Lower leg skin (tissue), 4 donors: ENCODE data around the gene NPFFR2. TPM values are rescaled to one million over a fixed set of nuclear protein-coding genes. Genes with fewer than 3 reads are reported as not detected.
"Not testable (repeated sequence)": the region's sequence is repeated elsewhere in the genome, so short reads cannot be mapped to it uniquely, and the experiment has no call there.

Source experiments
- DNase-seq, 2 donors: peaks; one replicate each; pipeline ENCODE4 v3.0.0-alpha.2; 2019; ENCODE audit warnings: low spot score in 2 of 2
- H3K4me3 ChIP-seq: fragments of 200-600 bp; sonication (generic); 2 replicates; pipeline ENCODE4 v1.5.1; 2017; ENCODE audit warnings: mild to moderate bottlenecking, low read depth; ENCODE audit not compliant: poor library complexity, severe bottlenecking
- CTCF ChIP-seq, 3 donors: fragments of 450-650 bp; IDR thresholded peaks; one replicate each; pipeline ENCODE4 v1.5.1; 2016; ENCODE audit warnings: antibody characterized with exemption in 3 of 3, mild to moderate bottlenecking in 3 of 3, moderate library complexity in 2 of 3
- POLR2A ChIP-seq, 2 donors: fragments of 450-650 bp; IDR thresholded peaks; one replicate each; pipeline ENCODE4 v1.6.1; 2016 to 2017; ENCODE audit warnings: antibody characterized with exemption in 2 of 2, mild to moderate bottlenecking in 1 of 2, moderate library complexity in 1 of 2
- WGBS, 2 donors: methylation state at CpG; one replicate each; pipeline ENCODE4 v1.1.5; 2018; 5-methylcytosine and 5-hydroxymethylcytosine counted together
- intact Hi-C: fragments of 100-400 bp; cut with DNase I; formaldehyde crosslinking; loops from one replicate; pipeline ENCODE4 v1.15.0; 2023; ENCODE audit warnings: low total_unique reads
- total RNA-seq, 4 donors: library from RNA; depleted of rRNA; stranded (reverse); fragments of >200 nt; gene quantifications; one replicate each; pipeline ENCODE4 v1.1.0, GENCODE V29; 2016

Gene NPFFR2
- total RNA-seq, 4 donors from 2014 or later, result not detected

- 62 to 68% methylated on average over 2 of the region's 2 CpGs for WGBS, 2 donors
- TF ChIP-seq POLR2A (IDR thresholded peaks at IDR 0.05), result no peak
- TF ChIP-seq CTCF (IDR thresholded peaks at IDR 0.05), result no peak
- DNase-seq, result no peak
- no peak overlapping the region for H3K4me3 ChIP-seq
- intact Hi-C loops, result no loop called here
Measured at GRCh38 chr4:72144241-72144640, 112.4 kb downstream of the NPFFR2 start.

DNA sequence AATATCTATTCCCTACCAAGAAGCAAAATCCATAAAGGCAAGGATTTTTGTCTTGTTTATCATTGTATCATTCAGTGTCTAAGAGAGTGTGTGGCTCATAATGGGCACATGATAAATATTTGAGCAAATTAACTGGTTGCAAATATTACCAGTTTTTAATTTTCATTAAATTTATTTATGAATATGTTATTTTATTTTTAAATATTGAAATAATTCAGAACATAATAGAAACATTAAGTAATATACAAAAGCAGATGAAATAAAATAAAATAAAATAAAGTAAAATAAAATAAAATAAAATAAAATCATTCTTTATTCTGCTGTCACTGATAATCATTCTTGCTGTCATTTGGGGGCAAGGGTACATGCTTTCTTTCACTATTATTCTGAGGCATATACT lies 120.9 kb downstream of the NPFFR2 start:
- intact Hi-C loops, result no loop called here
- DNase-seq, result no peak
- no peak overlapping the region for H3K4me3 ChIP-seq
- TF ChIP-seq CTCF (IDR thresholded peaks at IDR 0.05), result no peak
- no peak for TF ChIP-seq POLR2A (IDR thresholded peaks at IDR 0.05)

- WGBS, 2 donors, result 36 to 49% methylated on average over 8 of the region's 8 CpGs
- intact Hi-C loops, result not testable (repeated sequence)
Measured at GRCh38 chr4:72153634-72154033, 121.8 kb downstream of the NPFFR2 start.

GRCh38 chr4:72169285-72169684 lies 137.5 kb downstream of the NPFFR2 start:
- DNase-seq, intact Hi-C loops, H3K4me3 ChIP-seq: not testable (repeated sequence)
- 95% methylated on average over 14 of the region's 14 CpGs for WGBS, 2 donors

More at GRCh38 chr4:72153634-72154033, 121.8 kb downstream of the NPFFR2 start:
- H3K4me3 ChIP-seq, DNase-seq: not testable (repeated sequence)

DNA sequence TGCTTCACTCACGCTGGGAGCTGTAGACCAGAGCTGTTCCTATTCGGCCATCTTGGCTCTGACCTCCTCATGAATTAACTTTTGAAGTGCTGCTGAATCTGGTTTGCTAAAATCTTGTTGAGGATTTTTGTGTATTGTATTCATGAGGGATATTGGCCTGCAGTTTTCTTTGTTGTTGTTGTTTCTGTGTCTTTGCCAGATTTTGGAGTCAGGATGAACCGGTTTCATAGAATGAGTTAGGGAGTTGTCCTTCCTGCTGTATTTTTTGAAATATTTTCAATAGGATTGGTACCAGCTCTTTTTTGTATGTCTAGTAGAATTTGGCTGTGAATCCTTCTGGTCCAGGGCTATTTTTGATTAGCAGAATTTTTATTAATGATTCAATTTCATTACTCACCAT lies 138.1 kb downstream of the NPFFR2 start:
- WGBS, 2 donors, result 81 to 90% methylated on average over 3 of the region's 3 CpGs
- intact Hi-C loops, result no loop called here
- DNase-seq, result no peak
- TF ChIP-seq CTCF (IDR thresholded peaks at IDR 0.05), result no peak
- no peak for TF ChIP-seq POLR2A (IDR thresholded peaks at IDR 0.05)
- H3K4me3 ChIP-seq, result no peak overlapping the region

GRCh38 chr4:72171761-72172160 lies 140.0 kb downstream of the NPFFR2 start:
- no peak overlapping the region for H3K4me3 ChIP-seq
- no peak for DNase-seq
- TF ChIP-seq CTCF (IDR thresholded peaks at IDR 0.05) (no peak), POLR2A (IDR thresholded peaks at IDR 0.05) (no peak)
- intact Hi-C loops, result no loop called here
- WGBS, 2 donors, result 33 to 41% methylated on average over 1 of the region's 1 CpG

DNA sequence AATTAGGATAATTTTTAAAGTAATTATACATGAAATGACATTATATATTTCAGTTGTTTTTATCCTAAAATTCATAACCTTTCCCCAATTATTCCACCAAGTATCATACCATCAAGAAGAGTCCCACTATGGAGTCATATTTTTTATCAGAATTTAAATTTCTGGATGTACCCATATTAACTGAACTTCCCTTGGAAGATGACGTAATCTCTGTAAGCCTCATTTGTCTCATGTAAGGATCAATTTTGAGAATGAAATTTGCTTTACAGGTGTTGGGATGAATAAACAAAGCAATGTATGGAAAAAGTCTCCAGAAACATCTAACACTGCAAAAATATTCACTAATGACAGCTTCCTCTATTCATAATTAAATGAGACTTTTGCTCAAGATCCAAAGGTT lies 147.5 kb downstream of the NPFFR2 start:
- intact Hi-C loops, result no loop called here
- no peak overlapping the region for H3K4me3 ChIP-seq
- TF ChIP-seq POLR2A (IDR thresholded peaks at IDR 0.05) (no peak), CTCF (IDR thresholded peaks at IDR 0.05) (no peak)
- WGBS, 2 donors, result 82 to 86% methylated on average over 1 of the region's 1 CpG
- DNase-seq, result no peak
